ENCODE results near the gene CCR5. TPM values are rescaled to one million over a fixed set of nuclear protein-coding genes. Genes with fewer than 3 reads are reported as not detected.

The CCR5 gene
- total RNA-seq, 1 experiment from 2014 or later = not detected

DNA sequence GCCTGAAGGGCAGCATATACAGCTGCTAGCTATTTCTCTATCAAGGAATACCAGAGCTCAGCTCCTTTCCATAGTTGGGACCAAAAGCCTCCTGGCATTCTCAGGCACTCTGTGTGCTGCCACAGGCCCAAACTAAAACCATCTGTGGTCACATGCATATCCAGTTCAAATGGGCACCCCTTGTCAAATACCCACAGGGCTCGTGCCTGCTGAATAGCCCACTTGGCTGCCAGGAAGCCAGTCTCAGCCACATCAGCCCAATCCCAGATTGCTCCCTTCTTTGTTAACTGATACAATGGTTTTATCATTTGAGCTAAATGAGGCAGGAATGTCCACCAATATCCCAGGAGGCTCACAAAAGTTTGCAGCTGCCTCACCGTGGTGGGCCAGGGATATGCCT lies 50.2 kb downstream of the CCR5 start:
- Histone ChIP-seq H3K9me2 (ENCODE audit: insufficient read depth) (no peaks in the 10 kb centered on the region), H3K27me3 (ENCODE audit: insufficient read depth, low read length) (no peaks in the 10 kb centered on the region), H3K79me2 (ENCODE audit: insufficient read depth, low read length) (no peaks in the 10 kb centered on the region), H2AFZ (ENCODE audit: low read depth, low read length, poor library complexity, severe bottlenecking) (no peak overlapping the region), H3K27ac (ENCODE audit: low read depth, low read length) (no peak overlapping the region), H3K9me3 (ENCODE audit: control insufficient read depth in 1 of 2, insufficient read depth in 1 of 2, low read depth in 1 of 2, low read length in 2 of 2) (no peaks in the 10 kb centered on the region), H3K4me1 (ENCODE audit: control insufficient read depth in 1 of 2, insufficient read depth in 2 of 2, low read length in 2 of 2) (peaks cover 0 to 12% of the 10 kb centered on the region in 2 experiments; a peak in 2 of 4 replicates), H3K4me3 (replicated peaks in 1 of 2; ENCODE audit: low read depth in 1 of 2, low read length in 2 of 2) (no peak overlapping the region), H4K20me1 (ENCODE audit: insufficient read depth) (no peaks in the 10 kb centered on the region), H3K36me3 (ENCODE audit: control insufficient read depth in 1 of 2, insufficient read depth in 2 of 2, low read length in 2 of 2) (no peaks in the 10 kb centered on the region), H3K9ac (ENCODE audit: low read length) (no peak overlapping the region), H3K4me2 (ENCODE audit: low read length) (no peak overlapping the region)
- TF ChIP-seq, protein P1, sequence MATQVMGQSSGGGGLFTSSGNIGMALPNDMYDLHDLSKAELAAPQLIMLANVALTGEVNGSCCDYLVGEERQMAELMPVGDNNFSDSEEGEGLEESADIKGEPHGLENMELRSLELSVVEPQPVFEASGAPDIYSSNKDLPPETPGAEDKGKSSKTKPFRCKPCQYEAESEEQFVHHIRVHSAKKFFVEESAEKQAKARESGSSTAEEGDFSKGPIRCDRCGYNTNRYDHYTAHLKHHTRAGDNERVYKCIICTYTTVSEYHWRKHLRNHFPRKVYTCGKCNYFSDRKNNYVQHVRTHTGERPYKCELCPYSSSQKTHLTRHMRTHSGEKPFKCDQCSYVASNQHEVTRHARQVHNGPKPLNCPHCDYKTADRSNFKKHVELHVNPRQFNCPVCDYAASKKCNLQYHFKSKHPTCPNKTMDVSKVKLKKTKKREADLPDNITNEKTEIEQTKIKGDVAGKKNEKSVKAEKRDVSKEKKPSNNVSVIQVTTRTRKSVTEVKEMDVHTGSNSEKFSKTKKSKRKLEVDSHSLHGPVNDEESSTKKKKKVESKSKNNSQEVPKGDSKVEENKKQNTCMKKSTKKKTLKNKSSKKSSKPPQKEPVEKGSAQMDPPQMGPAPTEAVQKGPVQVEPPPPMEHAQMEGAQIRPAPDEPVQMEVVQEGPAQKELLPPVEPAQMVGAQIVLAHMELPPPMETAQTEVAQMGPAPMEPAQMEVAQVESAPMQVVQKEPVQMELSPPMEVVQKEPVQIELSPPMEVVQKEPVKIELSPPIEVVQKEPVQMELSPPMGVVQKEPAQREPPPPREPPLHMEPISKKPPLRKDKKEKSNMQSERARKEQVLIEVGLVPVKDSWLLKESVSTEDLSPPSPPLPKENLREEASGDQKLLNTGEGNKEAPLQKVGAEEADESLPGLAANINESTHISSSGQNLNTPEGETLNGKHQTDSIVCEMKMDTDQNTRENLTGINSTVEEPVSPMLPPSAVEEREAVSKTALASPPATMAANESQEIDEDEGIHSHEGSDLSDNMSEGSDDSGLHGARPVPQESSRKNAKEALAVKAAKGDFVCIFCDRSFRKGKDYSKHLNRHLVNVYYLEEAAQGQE (IDR thresholded peaks at IDR 0.05; ENCODE audit: low read depth) = no peak
- TF ChIP-seq RAD21 (IDR thresholded peaks at IDR 0.05; ENCODE audit: low read depth) = no peak
- no peak for TF ChIP-seq POLR2A (IDR thresholded peaks at IDR 0.05; ENCODE audit: borderline replicate concordance, extremely low read depth, insufficient read depth, insufficient read length)
- TF ChIP-seq EZH2phosphoT487 (IDR thresholded peaks at IDR 0.05; ENCODE audit: borderline replicate concordance) = no peak
- no peak for TF ChIP-seq SP1 (IDR thresholded peaks at IDR 0.05; ENCODE audit: low read depth)
- no peak for TF ChIP-seq CEBPB (IDR thresholded peaks at IDR 0.05; ENCODE audit: low read depth)
- no peak for TF ChIP-seq SRF (IDR thresholded peaks at IDR 0.05; ENCODE audit: low read depth)
- no peak for TF ChIP-seq ZFX (IDR thresholded peaks at IDR 0.05)
- TF ChIP-seq ZNF274 (IDR thresholded peaks at IDR 0.05; ENCODE audit: low read depth, low read length) = no peak
- TF ChIP-seq, protein P2, sequence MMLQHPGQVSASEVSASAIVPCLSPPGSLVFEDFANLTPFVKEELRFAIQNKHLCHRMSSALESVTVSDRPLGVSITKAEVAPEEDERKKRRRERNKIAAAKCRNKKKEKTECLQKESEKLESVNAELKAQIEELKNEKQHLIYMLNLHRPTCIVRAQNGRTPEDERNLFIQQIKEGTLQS (IDR thresholded peaks at IDR 0.05) = no peak
- TF ChIP-seq FOSL1 (IDR thresholded peaks at IDR 0.05; ENCODE audit: low read depth) = no peak
- TF ChIP-seq SIN3A (IDR thresholded peaks at IDR 0.05; ENCODE audit: low read depth) = no peak
- no peak for TF ChIP-seq EZH2 (IDR thresholded peaks at IDR 0.05)
- TF ChIP-seq ELF1 (IDR thresholded peaks at IDR 0.05; ENCODE audit: borderline replicate concordance, low read depth) = no peak
- no peak for TF ChIP-seq CBX3 (IDR thresholded peaks at IDR 0.05; ENCODE audit: low read depth)
- TF ChIP-seq, protein P3, sequence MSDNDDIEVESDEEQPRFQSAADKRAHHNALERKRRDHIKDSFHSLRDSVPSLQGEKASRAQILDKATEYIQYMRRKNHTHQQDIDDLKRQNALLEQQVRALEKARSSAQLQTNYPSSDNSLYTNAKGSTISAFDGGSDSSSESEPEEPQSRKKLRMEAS (IDR thresholded peaks at IDR 0.05) = no peak
- DNase-seq (ENCODE audit: low read depth, low spot score) (no peak), ATAC-seq (no peak)
- ChIA-PET POLR2A (no interaction called here), RAD21 (ENCODE audit: low non-redundant PET in 1 of 2, low total read pairs in 2 of 2, uncharacterized antibody in 2 of 2, unreplicated experiment in 2 of 2) (no interaction called here), CTCF (no interaction called here)
- intact Hi-C loops (cut with micrococcal nuclease) = no loop called here
- no TSS peak for BruUV-seq (replicated peaks)

Measured in HCT116 (cell line).